H9 (cell line): ENCODE results near the gene CD72. TPM values are rescaled to one million over a fixed set of nuclear protein-coding genes. Genes with fewer than 3 reads are reported as not detected.

Experiments
- DNase-seq: peaks from one replicate; pipeline ENCODE4 v3.0.0-alpha.2; 2017
- H2AFZ ChIP-seq: one replicate; pipeline ENCODE4 v1.6.1; 2013; ENCODE audit warnings: mild to moderate bottlenecking, low read length, control low read depth, moderate library complexity
- H2AK5ac ChIP-seq: 2 replicates; pipeline ENCODE4 v1.6.1; 2013; ENCODE audit warnings: low read length, control low read depth, mixed read lengths; ENCODE audit not compliant: insufficient read length
- H2BK120ac ChIP-seq: one replicate; pipeline ENCODE4 v1.6.1; 2013; ENCODE audit warnings: low read depth, mild to moderate bottlenecking, low read length, control low read depth, inconsistent platforms; ENCODE audit not compliant: poor library complexity, severe bottlenecking
- H2BK12ac ChIP-seq: 2 replicates; pipeline ENCODE4 v1.6.1; 2013; ENCODE audit warnings: low read length, control low read depth, mixed read lengths, low read depth; ENCODE audit not compliant: insufficient read length
- H2BK15ac ChIP-seq: 2 replicates; pipeline ENCODE4 v1.6.1; 2013; ENCODE audit warnings: low read depth, low read length, control low read depth
- H2BK20ac ChIP-seq: one replicate; pipeline ENCODE4 v1.6.1; 2013; ENCODE audit warnings: low read depth, mild to moderate bottlenecking, low read length, control low read depth, inconsistent platforms; ENCODE audit not compliant: poor library complexity, severe bottlenecking
- H2BK5ac ChIP-seq: 2 replicates; pipeline ENCODE4 v1.6.1; 2013; ENCODE audit warnings: low read length, control low read depth, mixed read lengths; ENCODE audit not compliant: insufficient read length
- H3K14ac ChIP-seq: 2 replicates; pipeline ENCODE4 v1.6.1; 2013; ENCODE audit warnings: low read length, control low read depth; ENCODE audit not compliant: insufficient read depth
- H3K18ac ChIP-seq: 2 replicates; pipeline ENCODE4 v1.6.1; 2013; ENCODE audit warnings: low read depth, mild to moderate bottlenecking, mixed read lengths, low read length, control low read depth; ENCODE audit not compliant: insufficient read length
- H3K23ac ChIP-seq: 2 replicates; pipeline ENCODE4 v1.6.1; 2013; ENCODE audit warnings: low read length, control low read depth, mixed read lengths, low read depth; ENCODE audit not compliant: insufficient read length
- H3K23me2 ChIP-seq: 2 replicates; pipeline ENCODE4 v1.6.1; 2013; ENCODE audit warnings: low read depth, mild to moderate bottlenecking, mixed read lengths, low read length, control low read depth; ENCODE audit not compliant: insufficient read length, poor library complexity, severe bottlenecking
- H3K27ac ChIP-seq: 2 replicates; pipeline ENCODE4 v1.5.1; 2013; ENCODE audit warnings: low read length, control low read depth, mixed read lengths, low read depth; ENCODE audit not compliant: insufficient read length
- H3K27me3 ChIP-seq: 2 replicates; pipeline ENCODE4 v1.6.1; 2013; ENCODE audit warnings: low read length, control low read depth, inconsistent platforms; ENCODE audit not compliant: insufficient read depth
- H3K4ac ChIP-seq: 2 replicates; pipeline ENCODE4 v1.6.1; 2013; ENCODE audit warnings: low read depth, mild to moderate bottlenecking, control low read depth, inconsistent platforms, low read length, moderate library complexity
- H3K4me1 ChIP-seq: 2 replicates; pipeline ENCODE4 v1.6.1; 2013; ENCODE audit warnings: low read length, control low read depth, inconsistent platforms; ENCODE audit not compliant: insufficient read depth
- H3K4me2 ChIP-seq: 2 replicates; pipeline ENCODE4 v1.6.1; 2013; ENCODE audit warnings: low read length, control low read depth, mixed read lengths; ENCODE audit not compliant: insufficient read length, insufficient read depth
- H3K56ac ChIP-seq: 2 replicates; pipeline ENCODE4 v1.6.1; 2013; ENCODE audit warnings: low read depth, mild to moderate bottlenecking, mixed read lengths, low read length, control low read depth; ENCODE audit not compliant: insufficient read length
- H3K79me1 ChIP-seq: 2 replicates; pipeline ENCODE4 v1.6.1; 2013; ENCODE audit warnings: low read depth, mild to moderate bottlenecking, moderate library complexity, low read length, control low read depth, inconsistent platforms; ENCODE audit not compliant: insufficient read depth, poor library complexity, severe bottlenecking
- H3K79me2 ChIP-seq: 2 replicates; pipeline ENCODE4 v1.6.1; 2013; ENCODE audit warnings: low read length, control low read depth, inconsistent platforms; ENCODE audit not compliant: insufficient read depth
- H3K9ac ChIP-seq: 2 replicates; pipeline ENCODE4 v1.6.1; 2013; ENCODE audit warnings: low read length, control low read depth, mixed read lengths; ENCODE audit not compliant: insufficient read length; ENCODE audit errors: extremely low read depth
- H3K9me3 ChIP-seq: one replicate; pipeline ENCODE4 v1.6.1; 2013; ENCODE audit warnings: low read depth, low read length, inconsistent platforms; ENCODE audit not compliant: control insufficient read depth
- H3T11ph ChIP-seq: one replicate; pipeline ENCODE4 v1.6.1; 2013; ENCODE audit warnings: mild to moderate bottlenecking, low read length, control low read depth, inconsistent platforms
- H4K20me1 ChIP-seq: one replicate; pipeline ENCODE4 v1.6.1; 2013; ENCODE audit not compliant: control insufficient read depth, insufficient read length, insufficient read depth
- H4K5ac ChIP-seq: 2 replicates; pipeline ENCODE4 v1.6.1; 2013; ENCODE audit warnings: low read depth, mild to moderate bottlenecking, mixed read lengths, low read length, control low read depth; ENCODE audit not compliant: insufficient read length
- H4K8ac ChIP-seq: replicated peaks from 2 replicates; pipeline ENCODE4 v1.6.1; 2013; ENCODE audit warnings: low read length, control low read depth, mixed read lengths, low read depth; ENCODE audit not compliant: insufficient read length
- H4K91ac ChIP-seq: 2 replicates; pipeline ENCODE4 v1.6.1; 2013; ENCODE audit warnings: low read depth, mild to moderate bottlenecking, moderate library complexity, mixed read lengths, low read length, control low read depth; ENCODE audit not compliant: insufficient read length
- H3K27ac Mint-ChIP-seq, 3 experiments: 2 replicates in 2 of 3; 3 replicates in 1 of 3; pipeline ENCODE4 v1.8.0; 2020 to 2021; ENCODE audit warnings: mixed read lengths in 3 of 3, mild to moderate bottlenecking in 1 of 3, moderate library complexity in 1 of 3
- H3K27me3 Mint-ChIP-seq: 2 replicates; pipeline ENCODE4 v1.8.0; 2021; ENCODE audit warnings: low read depth, mild to moderate bottlenecking, moderate library complexity, mixed read lengths
- H3K36me3 Mint-ChIP-seq, 3 experiments: 2 replicates in 2 of 3; 3 replicates in 1 of 3; pipeline ENCODE4 v1.8.0; 2020 to 2021; ENCODE audit warnings: low read depth in 3 of 3, mixed read lengths in 3 of 3; ENCODE audit not compliant: insufficient read depth in 1 of 3
- H3K4me1 Mint-ChIP-seq, 2 experiments: 2 replicates each; pipeline ENCODE4 v1.8.0; 2020; ENCODE audit warnings: mixed read lengths in 2 of 2
- H3K4me3 Mint-ChIP-seq, 2 experiments: 2 replicates in 1 of 2; 3 replicates in 1 of 2; pipeline ENCODE4 v1.8.0; 2020 to 2021; ENCODE audit warnings: mild to moderate bottlenecking in 2 of 2, mixed read lengths in 2 of 2, moderate library complexity in 1 of 2
- H3K9me3 Mint-ChIP-seq, 2 experiments: 2 replicates in 1 of 2; 3 replicates in 1 of 2; pipeline ENCODE4 v1.8.0; 2020; ENCODE audit warnings: mild to moderate bottlenecking in 2 of 2, mixed read lengths in 2 of 2, moderate library complexity in 1 of 2
- WGBS: extraction: QIAGEN DNeasy Blood & Tissue Kit; methylation state at CpG from one replicate; pipeline ENCODE4 v1.1.7; 2013; ENCODE audit warnings: missing lambda C conversion rate, low lambda C conversion rate, mixed read lengths; ENCODE audit not compliant: insufficient read length; ENCODE audit errors: extremely low coverage; 5-methylcytosine and 5-hydroxymethylcytosine counted together
- total RNA-seq: library from RNA; stranded (reverse); gene quantifications from 2 replicates; pipeline ENCODE4 v1.2.1, GENCODE V29; 2021
- TF ChIP-seq, protein P1 (sequence below): fragments of 200-600 bp; sonication (generic); conservative IDR thresholded peaks from 3 replicates; pipeline ENCODE4 v1.8.0; 2021; ENCODE audit warnings: antibody characterized with exemption, mild to moderate bottlenecking

CD72 gene
- total RNA-seq, 1 experiment from 2014 or later, result 3.9 TPM

- Histone ChIP-seq H3K79me1 (no peaks in the 10 kb centered on the region), H4K91ac (no peak overlapping the region), H2BK5ac (no peak overlapping the region), H3K18ac (no peak overlapping the region), H3K14ac (no peak overlapping the region), H3K4me2 (no peak overlapping the region), H2BK12ac (no peak overlapping the region), H4K20me1 (no peaks in the 10 kb centered on the region), H3K27me3 (no peaks in the 10 kb centered on the region), H2BK120ac (no peak overlapping the region), H3K56ac (no peak overlapping the region), H3K23me2 (no peaks in the 10 kb centered on the region), H3T11ph (no peak overlapping the region), H3K79me2 (no peaks in the 10 kb centered on the region), H3K9ac (no peak overlapping the region), H3K4ac (no peak overlapping the region), H3K23ac (no peak overlapping the region), H4K8ac (no peak overlapping the region), H2AK5ac (no peak overlapping the region), H3K9me3 (no peaks in the 10 kb centered on the region), H2BK15ac (no peak overlapping the region), H3K4me1 (no peaks in the 10 kb centered on the region; the same call in 1 of the 2 replicates), H2AFZ (no peak overlapping the region), H2BK20ac (no peak overlapping the region), H3K27ac (no peak overlapping the region), H4K5ac (no peak overlapping the region)
- H3K4me3 Mint-ChIP-seq, result no peak overlapping the region
- no peak overlapping the region for H3K27ac Mint-ChIP-seq
- H3K4me1 Mint-ChIP-seq, result peaks cover 4 to 5% of the 10 kb centered on the region in 2 experiments
- TF ChIP-seq, protein P1, sequence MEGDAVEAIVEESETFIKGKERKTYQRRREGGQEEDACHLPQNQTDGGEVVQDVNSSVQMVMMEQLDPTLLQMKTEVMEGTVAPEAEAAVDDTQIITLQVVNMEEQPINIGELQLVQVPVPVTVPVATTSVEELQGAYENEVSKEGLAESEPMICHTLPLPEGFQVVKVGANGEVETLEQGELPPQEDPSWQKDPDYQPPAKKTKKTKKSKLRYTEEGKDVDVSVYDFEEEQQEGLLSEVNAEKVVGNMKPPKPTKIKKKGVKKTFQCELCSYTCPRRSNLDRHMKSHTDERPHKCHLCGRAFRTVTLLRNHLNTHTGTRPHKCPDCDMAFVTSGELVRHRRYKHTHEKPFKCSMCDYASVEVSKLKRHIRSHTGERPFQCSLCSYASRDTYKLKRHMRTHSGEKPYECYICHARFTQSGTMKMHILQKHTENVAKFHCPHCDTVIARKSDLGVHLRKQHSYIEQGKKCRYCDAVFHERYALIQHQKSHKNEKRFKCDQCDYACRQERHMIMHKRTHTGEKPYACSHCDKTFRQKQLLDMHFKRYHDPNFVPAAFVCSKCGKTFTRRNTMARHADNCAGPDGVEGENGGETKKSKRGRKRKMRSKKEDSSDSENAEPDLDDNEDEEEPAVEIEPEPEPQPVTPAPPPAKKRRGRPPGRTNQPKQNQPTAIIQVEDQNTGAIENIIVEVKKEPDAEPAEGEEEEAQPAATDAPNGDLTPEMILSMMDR, result no peak
- no peaks in the 10 kb centered on the region; the same call in none of the 2 replicates for H3K27me3 Mint-ChIP-seq
- peaks cover 19 to 20% of the 10 kb centered on the region in 2 experiments for H3K9me3 Mint-ChIP-seq
- H3K36me3 Mint-ChIP-seq, result peaks cover 7 to 12% (median 8%) of the 10 kb centered on the region in 3 experiments
- WGBS, result no CpG with 5 or more reads among the region's 4 CpGs
- DNase-seq, result no peak
These were observed 23.7 kb downstream of the CD72 start for GRCh38 chr9:35594471-35594870.
